ENCODE measurements around the gene ITPR1. TPM values are rescaled to one million over a fixed set of nuclear protein-coding genes. Genes with fewer than 3 reads are reported as not detected.

ITPR1 gene
- total RNA-seq, 3 donors from 2014 or later: 10.7 to 80.2 (median 20.7) TPM

GRCh38 chr3:4601892-4602291, 108.7 kb downstream of the ITPR1 start:
- H3K4me1 ChIP-seq (ENCODE audit: low read depth): no peaks in the 10 kb centered on the region
- H3K36me3 ChIP-seq (ENCODE audit: low read depth): no peaks in the 10 kb centered on the region
- H3K9me3 ChIP-seq: no peaks in the 10 kb centered on the region
- intact Hi-C loops (cut with DNase I, micrococcal nuclease): no loop called here
- ATAC-seq (no peak), DNase-seq (no peak)
- TF ChIP-seq CTCF (IDR thresholded peaks at IDR 0.05): no peak
- H3K4me3 ChIP-seq: no peak overlapping the region

GRCh38 chr3:4604693-4605092, 111.5 kb downstream of the ITPR1 start:
- intact Hi-C loops (cut with DNase I, micrococcal nuclease): no loop called here
- no peak for ATAC-seq
- no peak overlapping the region for H3K4me3 ChIP-seq

GRCh38 chr3:4606911-4607310, 113.8 kb downstream of the ITPR1 start:
- ATAC-seq (no peak), DNase-seq (no peak)
- no peaks in the 10 kb centered on the region for H3K36me3 ChIP-seq (ENCODE audit: low read depth)
- intact Hi-C loops (cut with DNase I, micrococcal nuclease): no loop called here
- no peak overlapping the region for H3K4me3 ChIP-seq
- no peaks in the 10 kb centered on the region for H3K4me1 ChIP-seq (ENCODE audit: low read depth)
- H3K9me3 ChIP-seq: no peaks in the 10 kb centered on the region
- no peak for TF ChIP-seq CTCF (IDR thresholded peaks at IDR 0.05)

More at GRCh38 chr3:4604693-4605092, 111.5 kb downstream of the ITPR1 start:
- H3K36me3 ChIP-seq (ENCODE audit: low read depth): no peaks in the 10 kb centered on the region
- no peaks in the 10 kb centered on the region for H3K4me1 ChIP-seq (ENCODE audit: low read depth)
- no peak for DNase-seq
- no peak for TF ChIP-seq CTCF (IDR thresholded peaks at IDR 0.05)
- H3K9me3 ChIP-seq: no peaks in the 10 kb centered on the region

GRCh38 chr3:4613366-4613765, 120.2 kb downstream of the ITPR1 start:
- Histone ChIP-seq H3K4me3 (no peak overlapping the region), H3K9me3 (no peaks in the 10 kb centered on the region), H3K4me1 (ENCODE audit: low read depth) (no peaks in the 10 kb centered on the region), H3K36me3 (ENCODE audit: low read depth) (no peaks in the 10 kb centered on the region)
- no peak for TF ChIP-seq CTCF (IDR thresholded peaks at IDR 0.05)
- intact Hi-C loops (cut with DNase I, micrococcal nuclease): no loop called here
- ATAC-seq (no peak), DNase-seq (no peak)

- intact Hi-C loops (cut with DNase I, micrococcal nuclease): no loop called here
- no peak for TF ChIP-seq CTCF (IDR thresholded peaks at IDR 0.05)
- H3K9me3 ChIP-seq: no peaks in the 10 kb centered on the region
These were observed 120.9 kb downstream of the ITPR1 start for GRCh38 chr3:4614070-4614469.

GRCh38 chr3:4614927-4615326, 121.8 kb downstream of the ITPR1 start:
- no peak for DNase-seq
- H3K9me3 ChIP-seq: no peaks in the 10 kb centered on the region
- no peak for TF ChIP-seq CTCF (IDR thresholded peaks at IDR 0.05)
- H3K4me3 ChIP-seq: no peak overlapping the region
- no peaks in the 10 kb centered on the region for H3K36me3 ChIP-seq (ENCODE audit: low read depth)
- intact Hi-C loops (cut with DNase I, micrococcal nuclease): no loop called here
- H3K4me1 ChIP-seq (ENCODE audit: low read depth): no peaks in the 10 kb centered on the region
- no peak for ATAC-seq

More at GRCh38 chr3:4614070-4614469, 120.9 kb downstream of the ITPR1 start:
- ATAC-seq: no peak
- Histone ChIP-seq H3K4me1 (ENCODE audit: low read depth) (no peaks in the 10 kb centered on the region), H3K36me3 (ENCODE audit: low read depth) (no peaks in the 10 kb centered on the region), H3K4me3 (no peak overlapping the region)
- DNase-seq: no peak
